ENCODE results near the gene MALAT1. TPM values are rescaled to one million over a fixed set of nuclear protein-coding genes. Genes with fewer than 3 reads are reported as not detected.
"Not testable (repeated sequence)": the region's sequence is repeated elsewhere in the genome, so short reads cannot be mapped to it uniquely, and the experiment has no call there.

Gene MALAT1
- total RNA-seq, 1 donor from 2014 or later = 8,553 TPM

DNA sequence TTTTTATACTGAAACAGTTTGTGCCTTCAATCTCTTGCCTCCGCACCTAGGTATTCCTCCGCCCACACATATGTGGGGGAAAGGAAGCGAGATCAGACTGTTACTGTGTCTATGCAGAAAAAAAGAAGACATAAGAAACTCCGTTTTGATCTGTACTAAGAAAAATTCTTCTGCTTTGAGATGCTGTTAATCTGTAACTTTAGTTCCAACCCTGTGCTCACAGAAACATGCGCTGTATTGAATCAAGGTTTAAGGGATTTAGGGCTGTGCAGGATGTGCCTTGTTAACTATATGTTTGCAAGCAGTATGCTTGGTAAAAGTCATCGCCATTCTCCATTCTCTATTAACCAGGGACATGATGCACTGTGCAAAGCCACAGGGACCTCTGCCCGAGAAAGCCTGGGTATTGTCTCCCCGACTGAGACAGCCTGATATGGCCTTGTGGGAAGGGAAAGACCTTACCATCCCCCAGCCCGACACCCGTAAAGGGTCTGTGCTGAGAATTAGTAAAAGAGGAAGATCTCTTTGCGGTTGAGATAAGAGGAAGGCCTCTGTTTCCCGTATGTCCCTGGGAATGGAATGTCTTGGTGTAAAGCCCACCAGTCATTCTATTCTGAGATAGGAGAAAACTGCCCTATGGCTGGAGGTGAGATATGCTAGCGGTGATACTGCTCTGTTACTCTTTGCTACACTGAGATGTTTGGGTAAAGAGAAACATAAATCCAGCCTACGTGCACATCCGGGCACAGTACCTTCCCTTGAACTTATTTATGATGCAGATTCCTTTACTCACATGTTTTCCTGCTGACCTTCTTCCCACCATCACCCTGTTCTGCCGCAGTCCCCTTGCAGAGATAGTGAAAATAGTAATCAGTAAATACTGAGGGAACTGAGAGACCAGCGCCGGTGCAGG, 24.1 kb downstream of the MALAT1 start:
- H3K27me3 ChIP-seq; DNase-seq (ENCODE audit: low spot score in 2 of 2); H3K27ac ChIP-seq; H3K4me3 ChIP-seq; H3K9me3 ChIP-seq: not testable (repeated sequence)
- intact Hi-C loops (cut with DNase I) = loop anchor here (5.0 kb wide), 1 partner anchor 166 kb away; no protein-coding TSS in a partner anchor
- Histone ChIP-seq H3K4me1 (peaks cover 16 to 18% of the 10 kb centered on the region in 2 donors), H3K36me3 (peaks cover 18% of the 10 kb centered on the region in 2 donors)

- Histone ChIP-seq H3K4me3 (peak overlapping the region in 1 of 2 donors; percentile 60), H3K36me3 (peaks cover 20 to 23% of the 10 kb centered on the region in 2 donors), H3K4me1 (peaks cover 16 to 18% of the 10 kb centered on the region in 2 donors)
- not testable (repeated sequence) for H3K27ac ChIP-seq; DNase-seq (ENCODE audit: low spot score in 2 of 2); H3K27me3 ChIP-seq; H3K9me3 ChIP-seq
- intact Hi-C loops (cut with DNase I) = loop anchor here (5.0 kb wide), 1 partner anchor 166 kb away; no protein-coding TSS in a partner anchor
Measured at GRCh38 chr11:65523631-65523968, 24.8 kb downstream of the MALAT1 start.

GRCh38 chr11:65524014-65524740, 25.3 kb downstream of the MALAT1 start:
- Histone ChIP-seq H3K9me3 (no peaks in the 10 kb centered on the region), H3K27me3 (no peaks in the 10 kb centered on the region), H3K4me1 (peaks cover 16 to 18% of the 10 kb centered on the region in 2 donors), H3K27ac (peak overlapping the region; percentile 65 to 82), H3K36me3 (peaks cover 25 to 26% of the 10 kb centered on the region in 2 donors), H3K4me3 (peak overlapping the region; percentile 60 to 70)
- intact Hi-C loops (cut with DNase I) = loop anchor here (2.0 to 5.0 kb wide), 2 partner anchors 49 to 167 kb away; partner anchors contain the start of gene FAM89B
- DNase-seq (ENCODE audit: low spot score in 2 of 2) = no peak
- TF ChIP-seq CTCF (IDR thresholded peaks at IDR 0.05) = no peak

- Histone ChIP-seq H3K4me1 (peaks cover 16 to 18% of the 10 kb centered on the region in 2 donors), H3K27me3 (no peaks in the 10 kb centered on the region), H3K9me3 (no peaks in the 10 kb centered on the region), H3K27ac (peak within 1 kb of the TSS; percentile 83 to 95), H3K4me3 (peak within 1 kb of the TSS; percentile 70 to 90), H3K36me3 (peaks cover 32 to 33% of the 10 kb centered on the region in 2 donors)
- TF ChIP-seq CTCF (IDR thresholded peaks at IDR 0.05) = no peak
- intact Hi-C loops (cut with DNase I) = loop anchor here (1.0 to 5.0 kb wide), 4 partner anchors 15 to 168 kb away; partner anchors contain the start of genes FAM89B and MAP3K11
- peak in 1 of 2 donors; percentile 86 for DNase-seq (ENCODE audit: low spot score in 2 of 2)
Measured at GRCh38 chr11:65524741-65525545, 26.1 kb downstream of the MALAT1 start, which contains the start of gene SCYL1. Gene SCYL1, plus strand, starts transcription at chr11:65525083. Its CDS starts 71 bp downstream, at chr11:65525154.

- TF ChIP-seq CTCF (IDR thresholded peaks at IDR 0.05) = no peak
- Histone ChIP-seq H3K27ac (peak overlapping the region; percentile 83 to 95), H3K27me3 (no peaks in the 10 kb centered on the region), H3K36me3 (peaks cover 41 to 42% of the 10 kb centered on the region in 2 donors), H3K4me3 (peak overlapping the region; percentile 70 to 90), H3K4me1 (peaks cover 16 to 18% of the 10 kb centered on the region in 2 donors), H3K9me3 (no peaks in the 10 kb centered on the region)
- no peak for DNase-seq (ENCODE audit: low spot score in 2 of 2)
- intact Hi-C loops (cut with DNase I) = loop anchor here (1.0 to 5.0 kb wide), 3 partner anchors 14 to 86 kb away; partner anchors contain the start of genes FAM89B and MAP3K11
Measured at GRCh38 chr11:65525546-65526480, 27.0 kb downstream of the MALAT1 start.

Data from ascending aorta (tissue), 2 donors.